ENCODE data around the gene RAF1. TPM values are rescaled to one million over a fixed set of nuclear protein-coding genes. Genes with fewer than 3 reads are reported as not detected.

Gene RAF1
- total and polyA plus RNA-seq, 2 donors (not counting 1 experiment from before 2014, with no cell fraction given), result 134 to 258 TPM

GRCh38 chr3:12612514-12613226 lies 51.2 kb downstream of the RAF1 start:
- Histone ChIP-seq H3K4me3 (replicated peaks in 1 of 4; ENCODE audit: control extremely low read depth in 1 of 4, insufficient read depth in 1 of 4, low read depth in 3 of 4, low read length in 4 of 4) (no peak overlapping the region), H3K4me1 (ENCODE audit: control insufficient read depth, extremely low read depth, insufficient read depth, low read length) (peaks cover 4% of the 10 kb centered on the region), H3K4me2 (ENCODE audit: extremely low read depth, insufficient read depth, low read length) (no peak overlapping the region), H3K36me3 (ENCODE audit: control insufficient read depth, insufficient read depth, low read length) (peaks cover 8% of the 10 kb centered on the region), H3K27me3 (ENCODE audit: control insufficient read depth, insufficient read depth, low read length) (no peaks in the 10 kb centered on the region), H2AFZ (ENCODE audit: low read length) (no peak overlapping the region), H3K9ac (ENCODE audit: insufficient read depth, low read length) (no peak overlapping the region), H3K79me2 (ENCODE audit: control insufficient read depth, insufficient read depth, low read length) (peaks cover 46% of the 10 kb centered on the region), H3K27ac (ENCODE audit: insufficient read depth, low read length) (no peak overlapping the region), H4K20me1 (ENCODE audit: control insufficient read depth, extremely low read depth, insufficient read depth, low read length) (no peaks in the 10 kb centered on the region), H3K9me3 (ENCODE audit: control insufficient read depth, insufficient read depth, low read depth, low read length) (no peaks in the 10 kb centered on the region)
- no peak for DNase-seq (ENCODE audit: low read depth in 2 of 2)
- TF ChIP-seq EZH2 (IDR thresholded peaks at IDR 0.05; ENCODE audit: low read length, missing control alignments) (no peak), CTCF (conservative IDR thresholded peaks at IDR 0.05 in 1 of 2, IDR thresholded peaks at IDR 0.05 in 1 of 2; ENCODE audit: low read depth in 1 of 2, low read length in 2 of 2) (no peak)

GRCh38 chr3:12611117-12611516 lies 52.8 kb downstream of the RAF1 start:
- H3K79me2 ChIP-seq (ENCODE audit: control insufficient read depth, insufficient read depth, low read length), result peaks cover 43% of the 10 kb centered on the region
- H3K27ac ChIP-seq (ENCODE audit: insufficient read depth, low read length), result no peak overlapping the region
- H3K9me3 ChIP-seq (ENCODE audit: control insufficient read depth, insufficient read depth, low read depth, low read length), result no peaks in the 10 kb centered on the region
- H3K4me3 ChIP-seq (replicated peaks in 1 of 4; ENCODE audit: control extremely low read depth in 1 of 4, insufficient read depth in 1 of 4, low read depth in 3 of 4, low read length in 4 of 4), result no peak overlapping the region
- H4K20me1 ChIP-seq (ENCODE audit: control insufficient read depth, extremely low read depth, insufficient read depth, low read length), result no peaks in the 10 kb centered on the region
- DNase-seq (ENCODE audit: low read depth in 2 of 2), result no peak
- H3K4me1 ChIP-seq (ENCODE audit: control insufficient read depth, extremely low read depth, insufficient read depth, low read length), result peaks cover 4% of the 10 kb centered on the region
- H3K4me2 ChIP-seq (ENCODE audit: extremely low read depth, insufficient read depth, low read length), result no peak overlapping the region
- H3K9ac ChIP-seq (ENCODE audit: insufficient read depth, low read length), result no peak overlapping the region
- no peaks in the 10 kb centered on the region for H3K27me3 ChIP-seq (ENCODE audit: control insufficient read depth, insufficient read depth, low read length)
- H2AFZ ChIP-seq (ENCODE audit: low read length), result no peak overlapping the region
- H3K36me3 ChIP-seq (ENCODE audit: control insufficient read depth, insufficient read depth, low read length), result peaks cover 9% of the 10 kb centered on the region
- TF ChIP-seq CTCF (conservative IDR thresholded peaks at IDR 0.05 in 1 of 2, IDR thresholded peaks at IDR 0.05 in 1 of 2; ENCODE audit: low read depth in 1 of 2, low read length in 2 of 2) (no peak), EZH2 (IDR thresholded peaks at IDR 0.05; ENCODE audit: low read length, missing control alignments) (no peak)

GRCh38 chr3:12608376-12608775 lies 55.5 kb downstream of the RAF1 start:
- DNase-seq (ENCODE audit: low read depth in 2 of 2), result no peak
- no peak for TF ChIP-seq EZH2 (IDR thresholded peaks at IDR 0.05; ENCODE audit: low read length, missing control alignments)
- TF ChIP-seq CTCF (conservative IDR thresholded peaks at IDR 0.05 in 1 of 2, IDR thresholded peaks at IDR 0.05 in 1 of 2; ENCODE audit: low read depth in 1 of 2, low read length in 2 of 2), result no peak
- Histone ChIP-seq H3K27ac (ENCODE audit: insufficient read depth, low read length) (no peak overlapping the region), H3K9ac (ENCODE audit: insufficient read depth, low read length) (no peak overlapping the region), H3K4me1 (ENCODE audit: control insufficient read depth, extremely low read depth, insufficient read depth, low read length) (peaks cover 4% of the 10 kb centered on the region), H3K79me2 (ENCODE audit: control insufficient read depth, insufficient read depth, low read length) (peaks cover 25% of the 10 kb centered on the region), H3K9me3 (ENCODE audit: control insufficient read depth, insufficient read depth, low read depth, low read length) (no peaks in the 10 kb centered on the region), H4K20me1 (ENCODE audit: control insufficient read depth, extremely low read depth, insufficient read depth, low read length) (no peaks in the 10 kb centered on the region), H3K27me3 (ENCODE audit: control insufficient read depth, insufficient read depth, low read length) (no peaks in the 10 kb centered on the region), H3K4me3 (replicated peaks in 1 of 4; ENCODE audit: control extremely low read depth in 1 of 4, insufficient read depth in 1 of 4, low read depth in 3 of 4, low read length in 4 of 4) (no peak overlapping the region), H3K4me2 (ENCODE audit: extremely low read depth, insufficient read depth, low read length) (no peak overlapping the region), H3K36me3 (ENCODE audit: control insufficient read depth, insufficient read depth, low read length) (peaks cover 10% of the 10 kb centered on the region), H2AFZ (ENCODE audit: low read length) (no peak overlapping the region)

Data from fibroblast of lung (primary cell).